Motor neuron (in vitro differentiated cells): ENCODE results near the gene CAB39L. TPM values are rescaled to one million over a fixed set of nuclear protein-coding genes. Genes with fewer than 3 reads are reported as not detected.

Experiments
- ATAC-seq, 8 experiments: fragments of 200-7000 bp; cut with Tn5 transposase; replicated peaks in 6 of 8; 2 replicates each; pipeline ENCODE4 v1.8.0; 2021; ENCODE audit warnings: mild to moderate bottlenecking in 8 of 8, moderate library complexity in 8 of 8
- H3K27ac ChIP-seq, 2 donors: fragments of 250-450 bp; sonication (Bioruptor Pico); 2 replicates each; pipeline ENCODE4 v1.9.0; 2021; ENCODE audit warnings: antibody characterized with exemption in 2 of 2, mild to moderate bottlenecking in 2 of 2, moderate library complexity in 1 of 2
- H3K4me1 ChIP-seq, 2 donors: fragments of 250-450 bp; sonication (Bioruptor Pico); replicated peaks in 1 of 2; 2 replicates each; pipeline ENCODE4 v1.6.1; 2021; ENCODE audit warnings: antibody characterized with exemption in 2 of 2, mild to moderate bottlenecking in 2 of 2, moderate library complexity in 1 of 2
- H3K4me3 ChIP-seq, 5 donors: fragments of 250-450 bp; sonication (Bioruptor Pico); 2 replicates each; pipeline ENCODE4 v1.9.0; 2021; ENCODE audit warnings: antibody characterized with exemption in 5 of 5, mild to moderate bottlenecking in 5 of 5, moderate library complexity in 4 of 5
- WGBS, 10 experiments: fragments of 450-650 bp; shearing (Covaris generic); methylation state at CpG; one replicate each; pipeline ENCODE4 v1.0.0; 2022; 5-methylcytosine and 5-hydroxymethylcytosine counted together
- in situ Hi-C, 9 experiments: fragments of 400-800 bp; cut with MboI; loops; one replicate each; pipeline ENCODE4 v1.15.0; 2021; ENCODE audit warnings: low sequenced_read_pairs in 9 of 9, low pct_unique_long_range_greater_than_20kb in 2 of 9; ENCODE audit not compliant: unreplicated experiment in 9 of 9
- total RNA-seq, 8 experiments: library from RNA; unstranded; fragments of 300-600 nt; gene quantifications; 2 replicates each; pipeline versions ENCODE4 v1.2.3 to v1.2.4, GENCODE V29; 2022

The CAB39L gene
- total RNA-seq, 8 experiments from 2014 or later, result 5.1 to 21.3 (median 10.3) TPM

GRCh38 chr13:49407936-49408335 lies 35.9 kb downstream of the CAB39L start:
- no peak for ATAC-seq
- Histone ChIP-seq H3K4me3 (no peak overlapping the region), H3K27ac (no peak overlapping the region), H3K4me1 (no peaks in the 10 kb centered on the region)
- WGBS, 10 experiments, result 68 to 94% (median 82%) methylated on average over 3 to 4 of the region's 4 CpGs
- in situ Hi-C loops, result no loop called here

GRCh38 chr13:49407068-49407467 lies 36.8 kb downstream of the CAB39L start:
- Histone ChIP-seq H3K4me1 (no peaks in the 10 kb centered on the region), H3K4me3 (no peak overlapping the region), H3K27ac (no peak overlapping the region)
- 83 to 100% (median 100%) methylated on average over 1 of the region's 1 CpG; no CpG with 5 or more reads in 2 of the 10 experiments for WGBS, 10 experiments
- in situ Hi-C loops, result no loop called here
- no peak for ATAC-seq

- in situ Hi-C loops, result no loop called here
- H3K4me1 ChIP-seq, result no peaks in the 10 kb centered on the region
- WGBS, 10 experiments, result 73 to 100% (median 91%) methylated on average over 1 of the region's 1 CpG; no CpG with 5 or more reads in 4 of the 10 experiments
- H3K27ac ChIP-seq, result no peak overlapping the region
- no peak for ATAC-seq
- H3K4me3 ChIP-seq, result no peak overlapping the region
Measured at GRCh38 chr13:49404703-49405020, 39.2 kb downstream of the CAB39L start.

GRCh38 chr13:49403996-49404702 lies 39.7 kb downstream of the CAB39L start:
- 68 to 100% (median 90%) methylated on average over 2 to 7 of the region's 7 CpGs; no CpG with 5 or more reads in 1 of the 10 experiments for WGBS, 10 experiments
- H3K27ac ChIP-seq, result no peak overlapping the region
- H3K4me1 ChIP-seq, result no peaks in the 10 kb centered on the region
- in situ Hi-C loops, result no loop called here
- no peak overlapping the region for H3K4me3 ChIP-seq
- no peak for ATAC-seq

GRCh38 chr13:49400755-49401659 lies 42.9 kb downstream of the CAB39L start:
- WGBS, 10 experiments, result 9 to 81% (median 62%) methylated on average over 1 to 7 of the region's 7 CpGs
- peak in 3 of 8 experiments; percentile 57 to 97 (median 75) for ATAC-seq
- Histone ChIP-seq H3K27ac (no peak overlapping the region), H3K4me1 (no peaks in the 10 kb centered on the region), H3K4me3 (no peak overlapping the region)
- in situ Hi-C loops, result no loop called here

GRCh38 chr13:49399801-49400472 lies 43.9 kb downstream of the CAB39L start:
- Histone ChIP-seq H3K4me3 (no peak overlapping the region), H3K4me1 (no peaks in the 10 kb centered on the region), H3K27ac (no peak overlapping the region)
- in situ Hi-C loops, result no loop called here
- ATAC-seq, result no peak
- WGBS, 10 experiments, result 14 to 100% (median 71%) methylated on average over 1 of the region's 1 CpG; no CpG with 5 or more reads in 3 of the 10 experiments

GRCh38 chr13:49395878-49396380 lies 47.9 kb downstream of the CAB39L start:
- Histone ChIP-seq H3K4me1 (no peaks in the 10 kb centered on the region), H3K4me3 (no peak overlapping the region), H3K27ac (no peak overlapping the region)
- in situ Hi-C loops, result no loop called here
- 50 to 100% (median 92%) methylated on average over 1 of the region's 1 CpG; no CpG with 5 or more reads in 5 of the 10 experiments for WGBS, 10 experiments
- ATAC-seq, result no peak

GRCh38 chr13:49395451-49395865 lies 48.4 kb downstream of the CAB39L start:
- no peak overlapping the region for H3K4me3 ChIP-seq
- H3K27ac ChIP-seq, result no peak overlapping the region
- no peak for ATAC-seq
- 60 to 100% (median 80%) methylated on average over 1 of the region's 1 CpG; no CpG with 5 or more reads in 6 of the 10 experiments for WGBS, 10 experiments
- H3K4me1 ChIP-seq, result no peaks in the 10 kb centered on the region
- in situ Hi-C loops, result no loop called here

GRCh38 chr13:49388091-49388635 lies 55.7 kb downstream of the CAB39L start:
- H3K27ac ChIP-seq, result no peak overlapping the region
- no peaks in the 10 kb centered on the region for H3K4me1 ChIP-seq
- WGBS, 10 experiments, result 55 to 90% (median 71%) methylated on average over 2 to 5 of the region's 5 CpGs; no CpG with 5 or more reads in 2 of the 10 experiments
- in situ Hi-C loops, result no loop called here
- no peak for ATAC-seq
- H3K4me3 ChIP-seq, result no peak overlapping the region

GRCh38 chr13:49386664-49387063 lies 57.2 kb downstream of the CAB39L start:
- ATAC-seq, result no peak
- no peaks in the 10 kb centered on the region for H3K4me1 ChIP-seq
- in situ Hi-C loops, result no loop called here
- H3K27ac ChIP-seq, result no peak overlapping the region
- H3K4me3 ChIP-seq, result no peak overlapping the region
- WGBS, 10 experiments, result 71 to 100% (median 91%) methylated on average over 1 of the region's 2 CpGs; no CpG with 5 or more reads in 7 of the 10 experiments

GRCh38 chr13:49376121-49376520 lies 67.7 kb downstream of the CAB39L start:
- Histone ChIP-seq H3K4me3 (no peak overlapping the region), H3K27ac (no peak overlapping the region), H3K4me1 (no peaks in the 10 kb centered on the region)
- WGBS, 10 experiments, result 42 to 100% (median 69%) methylated on average over 1 to 3 of the region's 3 CpGs; no CpG with 5 or more reads in 1 of the 10 experiments
- ATAC-seq, result no peak
- in situ Hi-C loops, result no loop called here

GRCh38 chr13:49374585-49375290 lies 69.1 kb downstream of the CAB39L start:
- WGBS, 10 experiments, result 3 to 93% (median 72%) methylated on average over 1 to 4 of the region's 4 CpGs
- in situ Hi-C loops, result no loop called here

More at GRCh38 chr13:49374585-49375290, 69.1 kb downstream of the CAB39L start:
- Histone ChIP-seq H3K4me3 (no peak overlapping the region), H3K4me1 (peaks cover 4 to 5% of the 10 kb centered on the region in 2 donors), H3K27ac (no peak overlapping the region)
- no peak for ATAC-seq
